Endothelial cell (in vitro differentiated cells): Measurements from ENCODE around the gene ANXA7. TPM values are rescaled to one million over a fixed set of nuclear protein-coding genes. Genes with fewer than 3 reads are reported as not detected.

ENCODE experiments used
- DNase-seq: peaks from one replicate; pipeline ENCODE4 v3.0.0; 2021; ENCODE audit warnings: low spot score
- H3K27ac Mint-ChIP-seq: one replicate; pipeline ENCODE4 v1.8.0; 2021; ENCODE audit warnings: mixed read lengths, inconsistent platforms; ENCODE audit not compliant: unreplicated experiment
- H3K27me3 Mint-ChIP-seq: one replicate; pipeline ENCODE4 v1.8.0; 2021; ENCODE audit warnings: mild to moderate bottlenecking, moderate library complexity, mixed read lengths, inconsistent platforms; ENCODE audit not compliant: unreplicated experiment
- H3K36me3 Mint-ChIP-seq: one replicate; pipeline ENCODE4 v1.8.0; 2021; ENCODE audit warnings: mild to moderate bottlenecking, low read depth, mixed read lengths, inconsistent platforms; ENCODE audit not compliant: unreplicated experiment
- H3K4me1 Mint-ChIP-seq: one replicate; pipeline ENCODE4 v1.8.0; 2021; ENCODE audit warnings: mild to moderate bottlenecking, mixed read lengths, inconsistent platforms; ENCODE audit not compliant: unreplicated experiment
- H3K4me3 Mint-ChIP-seq: one replicate; pipeline ENCODE4 v1.8.0; 2021; ENCODE audit warnings: mild to moderate bottlenecking, mixed read lengths, inconsistent platforms; ENCODE audit not compliant: unreplicated experiment
- H3K9me3 Mint-ChIP-seq: one replicate; pipeline ENCODE4 v1.8.0; 2021; ENCODE audit warnings: mixed read lengths, inconsistent platforms; ENCODE audit not compliant: unreplicated experiment
- CTCF ChIP-seq: fragments of 200-600 bp; sonication (generic); IDR thresholded peaks from one replicate; pipeline ENCODE4 v1.5.0; 2021; ENCODE audit warnings: antibody characterized with exemption; ENCODE audit not compliant: unreplicated experiment
- long read RNA-seq: library from polyadenylated mRNA; unstranded; transcript quantifications from one replicate; pipeline ENCODE4 v2.0.0, GENCODE V29; 2020; ENCODE audit not compliant: unreplicated experiment
- total RNA-seq: library from RNA; stranded (reverse); fragmentation: NEBNext Ultra II Directional; extraction: Animal tissue kit (Norgen Biotek cat#: 25700); gene quantifications from one replicate; pipeline ENCODE4 v1.2.1, GENCODE V29; 2021; ENCODE audit not compliant: unreplicated experiment

The ANXA7 gene
- 92.6 TPM for total RNA-seq
- long read RNA-seq, transcript ANXA7-202 (13 exons, 2,452 nt) = major isoform, 104 of 156 reads
- long read RNA-seq, partial matches to known transcripts = 36 of 156 reads
- long read RNA-seq, other reads (novel, unspliced or antisense) = 16 of 156 reads

GRCh38 chr10:73413528-73414229 lies at the start of gene ANXA7:
Gene ANXA7 (minus strand): TSS chr10:73414058. CDS start chr10:73400856, 13,202 bp downstream.
- no peaks in the 10 kb centered on the region for H3K9me3 Mint-ChIP-seq
- H3K4me3 Mint-ChIP-seq = peak within 1 kb of the TSS; percentile 94
- peak; percentile 97 for DNase-seq
- H3K4me1 Mint-ChIP-seq = peaks cover 24% of the 10 kb centered on the region
- H3K36me3 Mint-ChIP-seq = no peaks in the 10 kb centered on the region
- TF ChIP-seq CTCF = peak; percentile 16
- H3K27ac Mint-ChIP-seq = peak within 1 kb of the TSS; percentile 85
- H3K27me3 Mint-ChIP-seq = no peaks in the 10 kb centered on the region

DNA sequence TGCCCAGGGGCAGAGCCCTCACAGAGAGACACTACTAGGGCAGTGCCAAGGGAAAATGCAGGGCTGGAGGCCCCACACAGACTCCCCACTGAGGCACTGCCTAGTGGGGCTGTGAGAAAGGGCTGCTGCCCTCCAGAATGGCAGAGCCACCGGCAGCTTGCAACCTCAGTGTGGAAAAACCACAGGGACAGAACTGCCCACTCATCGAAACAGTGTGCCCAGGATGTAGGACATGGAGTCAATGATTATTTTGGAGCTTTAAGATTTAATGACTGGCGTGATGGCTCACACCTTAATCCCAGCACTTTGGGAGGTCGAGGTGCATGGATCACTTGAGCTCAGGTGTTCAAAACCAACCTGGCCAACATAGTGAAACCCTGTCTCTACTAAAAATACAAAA lies 47.0 kb upstream of the ANXA7 start:
- Mint-ChIP-seq H3K27me3 (peaks cover 2% of the 10 kb centered on the region), H3K27ac (no peak overlapping the region), H3K9me3 (no peaks in the 10 kb centered on the region), H3K4me3 (no peak overlapping the region), H3K4me1 (peaks cover 8% of the 10 kb centered on the region), H3K36me3 (peaks cover 14% of the 10 kb centered on the region)
- TF ChIP-seq CTCF = no peak
- DNase-seq = no peak

DNA sequence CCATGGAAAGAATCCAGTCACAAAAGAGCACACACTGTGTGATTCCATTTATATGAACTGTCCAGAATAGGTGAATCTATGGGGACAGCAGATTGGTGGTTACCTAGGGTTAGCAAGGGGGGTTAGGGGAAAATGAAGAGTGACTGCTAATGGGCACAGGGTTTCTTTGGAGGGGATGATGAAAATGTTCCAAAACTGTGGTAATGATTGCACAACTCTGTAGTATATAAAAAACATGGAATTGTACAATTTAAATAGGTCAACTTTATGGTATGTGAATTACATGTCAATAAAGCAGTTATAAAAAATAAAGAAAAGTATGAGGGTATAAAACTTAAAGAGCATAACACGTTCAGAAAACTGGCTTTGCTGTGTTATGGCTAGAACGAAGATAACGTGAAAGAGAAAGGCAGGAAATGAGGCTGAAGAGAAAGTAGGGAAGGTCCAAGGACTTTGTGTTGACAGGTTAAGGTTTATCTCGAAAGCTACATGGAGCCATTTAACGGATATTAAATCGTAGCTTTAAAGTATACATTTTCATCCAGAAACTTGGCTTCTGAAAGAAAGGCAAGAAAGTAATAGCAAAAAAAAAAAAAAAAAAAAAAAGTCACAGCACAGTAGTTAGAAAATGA lies 45.9 kb upstream of the ANXA7 start:
- peaks cover 2% of the 10 kb centered on the region for H3K27me3 Mint-ChIP-seq
- DNase-seq = no peak
- H3K4me1 Mint-ChIP-seq = peaks cover 5% of the 10 kb centered on the region
- TF ChIP-seq CTCF = no peak
- no peak overlapping the region for H3K4me3 Mint-ChIP-seq
- H3K27ac Mint-ChIP-seq = no peak overlapping the region
- no peaks in the 10 kb centered on the region for H3K9me3 Mint-ChIP-seq
- H3K36me3 Mint-ChIP-seq = peaks cover 14% of the 10 kb centered on the region

DNA sequence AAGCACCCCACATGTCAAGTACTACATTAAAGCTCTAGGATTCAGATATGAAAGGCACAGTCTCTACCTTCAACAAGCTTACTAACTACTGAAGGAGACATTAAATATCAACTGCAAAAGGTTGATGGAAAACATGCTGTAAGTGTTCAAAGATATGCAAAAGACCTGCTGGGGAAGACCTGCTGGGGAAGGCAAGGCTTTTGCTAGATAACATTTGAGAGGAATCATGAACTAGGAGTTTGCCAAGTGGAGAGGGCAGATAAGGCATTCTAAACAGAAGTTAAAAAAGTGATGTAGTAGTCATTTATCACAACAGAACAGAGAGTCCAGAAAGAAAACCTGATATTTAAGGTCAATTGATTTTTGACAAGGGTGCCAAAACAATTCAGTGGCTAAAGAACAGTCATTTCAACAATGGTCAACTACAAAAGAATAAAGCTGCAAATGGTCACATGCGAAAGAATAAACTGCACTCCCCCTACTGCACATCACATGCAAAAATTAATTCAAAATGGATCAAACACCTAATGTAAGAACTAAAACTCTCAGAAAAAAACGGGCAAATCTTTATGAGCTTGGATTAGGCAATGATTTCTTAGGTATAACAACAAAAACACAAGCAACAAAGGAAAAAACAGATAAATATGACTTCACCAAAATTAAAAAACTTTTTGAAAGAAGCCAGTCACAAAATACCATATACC lies 42.5 kb upstream of the ANXA7 start:
- no peak for DNase-seq
- Mint-ChIP-seq H3K9me3 (no peaks in the 10 kb centered on the region), H3K27me3 (no peaks in the 10 kb centered on the region), H3K27ac (no peak overlapping the region), H3K36me3 (peaks cover 7% of the 10 kb centered on the region), H3K4me3 (no peak overlapping the region), H3K4me1 (peaks cover 5% of the 10 kb centered on the region)
- no peak for TF ChIP-seq CTCF
